GM21423 (cell line): Measurements from ENCODE around the gene TDRKH.
"Not testable (repeated sequence)": the region's sequence is repeated elsewhere in the genome, so short reads cannot be mapped to it uniquely, and the experiment has no call there.

Source experiments
- ATAC-seq: cut with Tn5 transposase; IDR thresholded peaks from one replicate; pipeline ENCODE4 v1.9.1; 2021; ENCODE audit warnings: mild to moderate bottlenecking, moderate library complexity; ENCODE audit not compliant: unreplicated experiment

TDRKH gene

DNA sequence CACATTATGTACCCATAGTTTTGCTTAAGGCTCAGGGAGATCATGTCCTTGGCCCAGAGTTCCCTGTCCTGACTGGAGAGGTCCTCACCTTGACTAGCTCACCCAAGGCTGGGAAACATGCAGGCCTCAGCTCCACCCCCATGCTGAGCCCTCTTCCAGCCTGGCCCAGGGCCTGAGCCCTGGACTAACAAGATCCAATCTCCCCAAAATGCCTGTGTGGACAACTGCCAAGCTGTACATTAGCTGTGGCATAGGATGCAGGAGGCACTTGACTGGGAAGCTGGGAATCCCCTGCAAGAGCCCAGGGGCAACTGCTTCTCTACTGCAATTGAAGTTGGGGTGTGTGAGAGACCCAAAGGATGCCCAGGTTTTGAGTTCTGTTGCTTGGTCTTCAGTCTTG is 12.9 kb upstream of the TDRKH start:
- ATAC-seq = no peak

DNA sequence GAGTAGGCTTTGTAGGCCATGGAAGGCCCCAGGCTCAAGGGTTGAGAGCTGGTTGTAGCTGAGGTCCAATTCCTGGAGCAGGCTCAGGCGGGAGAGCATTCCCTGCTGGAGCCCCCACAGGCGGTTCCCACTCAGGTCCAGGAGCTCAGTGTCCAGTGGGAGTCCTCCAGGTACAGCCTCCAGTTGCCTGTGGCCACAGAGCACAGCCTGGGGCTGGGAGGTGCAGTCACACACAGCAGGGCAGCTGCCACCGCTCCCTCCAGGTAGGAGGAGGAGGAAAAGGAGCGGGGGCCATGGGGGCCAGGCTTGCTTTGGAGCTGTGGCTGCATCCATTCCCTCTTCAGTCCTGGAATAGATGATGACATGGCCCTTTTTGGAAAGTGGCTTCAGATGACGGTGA is 12.1 kb upstream of the TDRKH start:
- no peak for ATAC-seq

DNA sequence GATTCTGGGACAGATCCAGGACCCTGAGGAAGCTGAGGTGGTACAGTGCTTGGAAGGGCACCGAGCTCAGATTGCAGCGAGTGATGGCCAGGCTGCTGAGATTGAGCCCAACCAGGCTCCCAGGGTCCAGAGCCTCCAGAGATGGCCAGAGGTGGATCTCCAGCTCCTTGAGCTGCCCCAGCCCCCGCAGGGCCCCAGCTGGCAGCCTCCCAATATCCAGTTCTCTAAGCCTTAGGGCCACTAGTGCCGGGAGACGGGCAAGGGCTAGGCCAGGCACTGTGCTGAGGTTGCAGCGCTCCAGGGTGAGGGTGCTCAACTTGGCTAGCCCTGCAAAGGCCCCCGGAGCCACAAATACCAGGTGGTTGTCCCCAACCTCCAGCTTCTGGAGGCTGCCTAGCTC is 11.5 kb upstream of the TDRKH start:
- no peak for ATAC-seq

DNA sequence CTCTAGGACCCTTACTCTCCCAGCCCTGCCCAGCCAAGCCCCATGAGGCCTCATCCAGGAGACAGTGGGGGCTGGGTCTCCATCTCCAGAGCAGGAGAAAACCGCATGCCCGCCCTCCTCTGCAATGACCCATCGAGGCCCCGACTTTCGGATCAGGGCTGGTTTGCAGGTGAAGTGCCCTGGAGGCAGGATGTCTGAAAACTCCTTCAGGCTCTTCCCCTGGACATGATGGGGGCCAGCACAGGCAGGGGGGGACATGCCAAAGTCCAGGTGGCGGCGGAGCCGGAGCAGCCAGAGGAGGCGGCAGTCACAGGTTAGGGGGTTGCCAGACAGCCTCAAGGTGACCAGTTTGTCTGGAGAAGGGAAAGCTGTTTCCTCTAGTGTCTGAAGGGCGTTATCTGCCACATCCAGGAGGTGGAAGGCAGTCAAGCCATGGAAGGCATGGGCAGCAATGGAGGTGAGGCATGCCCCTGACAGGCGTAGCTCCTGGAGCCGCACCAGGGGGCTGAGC is 11.1 kb upstream of the TDRKH start:
- no peak for ATAC-seq

DNA sequence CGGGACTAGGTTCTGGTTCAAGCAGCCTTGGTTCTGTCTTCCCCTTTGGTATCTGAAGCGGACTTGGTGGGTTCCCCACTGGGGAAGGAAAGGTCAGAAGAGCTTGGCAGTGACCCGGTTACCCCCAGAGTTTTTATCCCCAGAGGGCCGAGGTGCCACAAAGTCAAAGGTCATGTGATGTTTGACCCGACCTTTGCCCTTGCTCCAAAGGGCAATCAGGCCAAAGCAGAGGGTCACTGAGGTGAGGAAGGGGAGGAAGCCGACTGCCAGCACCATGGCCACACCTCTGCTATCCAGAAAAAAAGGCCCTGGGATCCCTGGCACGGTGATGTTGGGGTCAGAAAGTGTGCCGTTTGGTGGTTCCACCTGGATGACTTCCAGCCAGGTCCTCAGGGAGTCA is 10.5 kb upstream of the TDRKH start:
- ATAC-seq = no peak

DNA sequence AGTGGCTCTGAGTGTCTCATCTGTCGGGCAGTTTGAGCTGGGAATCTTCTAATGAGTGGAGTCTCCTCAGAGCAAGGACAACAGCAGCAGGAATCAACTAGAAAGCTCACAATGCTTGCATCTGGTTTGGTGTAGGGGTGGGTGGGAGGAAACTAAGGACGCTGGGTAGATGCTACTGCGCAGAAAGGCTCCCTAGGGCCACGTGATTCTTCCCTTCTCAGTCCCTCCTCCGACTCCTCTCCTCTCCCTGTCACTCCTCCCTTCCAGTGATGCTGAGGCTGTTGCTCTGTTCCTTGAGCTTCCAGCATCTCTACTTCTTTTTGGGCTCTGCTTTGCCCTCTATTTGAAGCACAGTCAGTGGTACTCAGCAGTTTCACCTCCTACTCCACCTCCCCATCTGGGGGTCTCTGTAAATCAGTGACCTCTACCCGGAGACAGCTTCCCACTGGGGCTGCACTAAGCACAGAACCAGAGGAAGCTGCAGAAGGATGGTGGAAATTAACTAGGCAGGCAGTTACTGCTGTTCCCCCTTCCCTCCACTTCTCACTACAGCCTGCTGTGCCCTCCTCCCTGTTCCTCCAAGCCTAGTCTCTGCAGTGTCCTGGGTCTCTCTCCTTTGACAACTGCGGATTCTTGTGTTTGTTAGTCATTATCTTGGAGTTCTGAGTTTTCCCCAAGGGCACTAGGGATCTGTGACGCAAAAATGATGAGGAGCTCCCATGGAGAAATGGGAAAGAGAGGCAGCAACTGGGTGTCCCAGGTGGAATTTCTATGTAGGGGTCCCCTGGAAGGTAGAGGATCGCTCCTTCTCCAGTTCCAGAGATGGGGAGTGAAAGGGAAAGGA is 9.1 kb upstream of the TDRKH start:
- ATAC-seq = no peak

DNA sequence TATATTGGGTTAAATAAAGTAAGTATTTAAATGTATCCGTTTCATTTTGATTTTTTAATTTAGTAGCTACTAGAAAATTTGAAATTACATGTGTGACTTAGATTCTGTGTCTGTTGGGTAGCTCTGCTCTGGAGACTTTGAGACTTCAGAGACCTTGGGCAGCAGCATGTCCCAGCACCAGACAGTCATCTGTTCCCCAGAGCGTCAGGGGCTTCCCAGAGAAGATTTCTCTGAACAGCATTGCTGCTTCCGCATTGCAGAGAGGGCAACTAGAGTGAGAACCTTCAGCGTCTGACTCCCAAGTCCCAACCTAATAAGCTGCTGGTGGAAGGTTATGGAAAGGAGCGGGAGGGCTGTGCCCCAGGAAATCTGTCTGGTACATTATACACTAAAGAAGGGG is 8.3 kb upstream of the TDRKH start:
- no peak for ATAC-seq

DNA sequence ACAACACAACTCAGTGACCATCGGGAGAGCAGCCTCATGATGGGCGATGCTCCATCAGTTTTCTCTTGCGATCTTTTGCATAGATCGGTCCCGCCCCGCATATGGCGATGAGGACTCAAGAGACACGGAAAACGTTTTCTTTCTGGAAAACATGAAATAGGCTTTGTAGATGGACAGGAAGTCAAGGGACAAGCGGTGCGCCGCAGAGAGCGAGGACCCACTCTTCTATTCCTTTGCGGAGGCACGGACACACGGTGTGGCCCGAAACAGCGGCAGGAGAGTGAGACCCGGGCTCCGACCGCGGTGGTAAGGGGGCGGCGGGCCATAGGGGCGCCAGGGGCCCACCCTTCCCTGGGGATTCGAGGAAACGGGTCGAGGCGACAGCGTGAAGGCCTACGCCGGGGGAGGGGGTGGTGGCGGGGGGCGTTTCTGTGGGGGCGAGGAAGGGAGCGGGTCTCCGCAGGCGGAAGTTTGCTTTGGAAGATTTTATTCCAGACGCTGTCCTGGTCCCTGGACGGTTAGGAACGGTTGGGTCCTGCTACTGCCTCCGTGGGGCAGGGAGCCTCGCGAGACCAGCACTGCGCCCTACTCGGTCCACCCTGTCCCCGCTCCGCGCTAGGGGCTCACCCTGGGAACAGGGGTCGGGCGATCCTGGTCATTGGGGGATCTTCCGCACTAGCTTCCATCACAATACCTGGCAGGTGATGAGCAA is 796 bp upstream of the TDRKH start:
- no peak for ATAC-seq

DNA sequence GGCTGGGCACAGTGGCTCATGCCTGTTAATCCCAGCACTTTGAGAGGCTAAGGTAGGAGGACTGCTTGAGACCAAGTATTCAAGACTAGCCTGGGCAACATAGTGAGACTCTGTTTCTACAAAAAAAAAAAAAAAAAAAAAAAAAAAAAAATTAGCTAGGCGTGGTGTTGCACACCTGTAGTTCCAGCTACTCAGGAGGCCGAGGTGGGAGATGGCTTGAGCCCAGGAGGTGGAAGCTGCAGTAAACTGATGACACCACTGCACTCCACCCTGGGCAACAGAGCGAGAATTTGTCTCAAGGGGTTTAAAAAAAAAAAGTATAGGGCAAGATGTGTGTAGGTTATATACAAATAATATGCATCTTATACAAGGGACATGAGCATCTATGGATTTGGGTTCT is 2.6 kb downstream of the TDRKH start:
- no peak for ATAC-seq

DNA sequence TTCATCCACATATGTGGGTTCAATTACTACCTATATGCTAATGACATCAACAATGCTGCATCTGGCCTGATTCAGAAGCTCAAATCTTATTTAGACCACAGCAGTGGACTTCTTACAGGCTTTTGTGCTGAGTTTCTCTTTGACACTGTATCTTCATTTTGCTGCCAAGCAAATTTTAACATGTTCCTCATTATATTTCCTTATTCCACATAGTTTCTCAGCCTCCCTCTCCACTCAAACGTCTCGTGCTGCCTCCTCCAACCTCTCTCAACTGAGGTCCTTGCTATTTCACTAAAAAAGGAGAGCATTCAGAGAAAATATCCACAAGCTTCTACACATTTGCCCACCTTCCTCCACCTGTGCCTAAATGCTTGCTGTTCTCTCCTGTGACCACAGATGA is 6.5 kb downstream of the TDRKH start:
- no peak for ATAC-seq

DNA sequence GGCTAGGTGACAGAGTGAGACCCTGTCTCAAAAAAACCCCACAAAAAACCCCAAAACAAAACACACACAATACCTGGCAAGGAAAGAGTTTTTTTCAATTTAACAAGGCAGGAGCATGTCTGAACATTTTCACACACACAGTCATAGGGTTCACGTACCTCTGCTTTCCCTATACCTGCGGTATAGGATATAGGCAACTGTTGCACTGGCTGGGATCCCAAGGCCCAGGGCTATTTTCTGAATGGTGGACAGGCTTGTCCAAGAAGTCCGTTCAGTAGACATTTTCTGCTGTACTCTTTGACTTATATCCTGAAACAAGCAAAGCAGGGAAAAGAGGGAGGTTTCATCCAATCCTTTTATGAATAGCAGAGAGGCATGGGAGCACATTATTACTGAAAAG is 7.6 kb downstream of the TDRKH start:
- ATAC-seq = no peak

DNA sequence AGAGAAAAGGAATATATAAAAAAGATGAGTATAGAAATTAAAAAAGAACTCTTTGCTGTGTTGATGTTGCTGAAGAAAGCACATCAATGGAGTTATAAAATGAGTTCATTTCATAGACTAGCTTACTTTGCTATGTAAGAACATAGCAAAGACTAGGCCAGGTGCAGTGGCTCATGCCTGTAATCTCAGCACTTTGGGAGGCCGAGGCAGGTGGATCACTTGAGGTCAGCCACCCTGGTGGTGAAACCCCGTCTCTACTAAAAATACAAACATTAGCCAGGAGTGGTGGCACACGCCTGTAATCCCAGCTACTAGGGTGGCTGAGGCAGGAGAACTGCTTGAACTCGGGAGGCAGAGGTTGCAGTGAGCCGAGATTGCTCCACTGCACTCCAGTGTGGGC is 8.3 kb downstream of the TDRKH start:
- ATAC-seq = not testable (repeated sequence)

DNA sequence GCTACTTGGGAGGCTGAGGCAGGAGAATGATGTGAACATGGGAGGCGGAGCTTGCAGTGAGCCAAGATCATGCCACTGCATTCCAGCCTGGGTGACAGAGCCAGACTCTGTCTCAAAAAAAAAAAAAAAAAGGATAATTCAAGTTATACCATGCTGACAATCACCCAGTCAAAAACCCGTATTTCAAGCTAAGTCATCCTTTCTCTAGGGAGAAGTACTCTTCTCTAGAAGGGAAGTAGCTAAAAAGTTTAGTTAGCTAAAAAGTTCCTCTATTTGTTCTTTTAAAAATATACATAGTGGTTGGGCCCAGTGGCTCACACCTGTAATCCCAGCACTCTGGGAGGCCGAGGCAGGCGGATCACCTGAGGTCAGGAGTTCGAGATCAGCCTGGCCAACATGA is 9.6 kb downstream of the TDRKH start:
- not testable (repeated sequence) for ATAC-seq

DNA sequence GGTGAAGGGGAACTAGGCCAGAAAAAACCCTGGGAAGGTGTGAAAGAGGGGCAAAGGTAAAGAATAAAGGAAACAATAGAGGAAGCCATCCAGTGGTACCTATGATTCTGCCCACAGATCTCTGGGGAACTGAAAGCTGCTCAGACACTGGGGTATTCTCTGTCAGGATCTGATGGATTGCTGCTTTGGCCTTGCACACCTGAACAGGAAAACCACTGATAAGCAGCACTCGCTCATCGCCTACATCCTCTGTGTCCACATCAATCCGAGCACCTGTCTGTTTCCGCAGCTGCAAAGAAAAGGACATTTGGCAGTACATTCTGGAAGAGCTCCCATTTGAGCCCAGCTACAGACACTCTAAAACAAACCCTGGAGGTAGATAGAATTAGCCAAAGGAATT is 10.4 kb downstream of the TDRKH start:
- no peak for ATAC-seq

DNA sequence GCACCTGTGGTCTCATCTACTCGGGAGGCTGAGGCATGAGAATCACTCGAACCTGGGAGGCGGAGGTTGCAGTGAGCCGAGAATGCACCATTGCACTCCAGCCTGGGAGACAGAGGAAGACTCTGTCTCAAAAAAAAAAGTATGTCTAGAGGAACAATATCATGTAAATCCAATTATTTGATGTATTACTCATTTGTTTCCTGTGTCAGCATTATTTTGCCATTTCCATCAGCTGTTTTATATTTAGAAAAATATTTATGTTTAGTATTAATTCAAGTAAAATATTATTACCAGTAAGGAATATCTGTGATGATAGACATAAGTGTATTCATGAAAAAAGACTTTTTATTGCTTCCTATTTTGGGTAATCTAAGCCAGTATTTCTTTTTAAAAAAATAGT is 13.0 kb downstream of the TDRKH start:
- ATAC-seq = no peak

DNA sequence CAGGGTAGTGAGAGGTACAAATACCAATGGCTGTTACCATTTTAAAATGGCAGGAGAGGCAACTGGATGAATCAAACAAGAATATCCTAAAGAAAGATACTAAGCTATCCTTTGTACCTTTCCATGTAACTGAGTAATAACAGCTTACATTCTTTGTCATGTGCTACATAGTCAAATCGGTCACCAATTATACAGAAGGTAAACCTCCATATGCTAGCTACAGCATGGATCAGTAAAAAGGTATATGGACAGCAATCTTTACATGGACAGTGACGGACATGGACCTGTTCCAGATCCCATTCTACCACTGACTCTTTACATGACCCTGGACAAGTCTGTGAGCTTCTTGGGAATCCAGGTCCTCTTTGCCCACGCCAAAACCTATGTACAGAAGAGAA is 13.6 kb downstream of the TDRKH start:
- ATAC-seq = no peak

DNA sequence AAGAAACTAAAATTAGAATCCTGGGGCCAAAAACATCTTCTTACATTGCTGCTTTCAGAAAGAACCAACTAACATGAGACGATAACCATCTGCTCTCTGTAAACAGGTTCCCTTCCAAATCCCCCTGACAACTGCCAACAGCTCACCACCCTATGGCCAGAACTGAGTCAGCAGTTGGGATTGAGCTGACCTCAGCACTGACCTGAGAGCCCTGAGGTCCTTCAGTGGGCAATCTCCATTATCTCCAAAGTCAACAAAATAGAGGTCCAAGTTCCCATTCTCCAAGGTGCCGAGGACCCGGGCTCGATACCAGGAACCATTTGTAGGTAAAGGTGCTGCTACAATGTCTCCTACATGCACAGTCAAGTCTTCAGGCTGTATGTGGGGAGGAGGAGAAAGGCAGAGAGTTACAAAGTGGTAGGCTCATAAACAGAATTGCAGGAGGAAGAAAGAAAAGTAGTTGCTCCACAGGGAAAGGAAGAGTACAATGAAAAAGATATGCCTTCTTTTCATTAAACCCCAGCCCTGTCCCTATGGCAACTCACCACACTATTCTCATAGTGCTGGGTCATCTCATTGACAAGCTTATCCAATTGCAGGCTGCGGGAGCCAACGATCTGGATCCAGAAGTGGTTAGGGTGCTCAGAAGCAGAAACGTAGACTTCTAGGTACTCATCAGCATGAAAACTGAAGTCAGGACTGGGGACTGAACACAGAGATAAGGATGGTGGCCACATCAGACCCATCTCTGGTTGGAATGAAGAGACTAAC is 14.2 kb downstream of the TDRKH start:
- no peak for ATAC-seq

DNA sequence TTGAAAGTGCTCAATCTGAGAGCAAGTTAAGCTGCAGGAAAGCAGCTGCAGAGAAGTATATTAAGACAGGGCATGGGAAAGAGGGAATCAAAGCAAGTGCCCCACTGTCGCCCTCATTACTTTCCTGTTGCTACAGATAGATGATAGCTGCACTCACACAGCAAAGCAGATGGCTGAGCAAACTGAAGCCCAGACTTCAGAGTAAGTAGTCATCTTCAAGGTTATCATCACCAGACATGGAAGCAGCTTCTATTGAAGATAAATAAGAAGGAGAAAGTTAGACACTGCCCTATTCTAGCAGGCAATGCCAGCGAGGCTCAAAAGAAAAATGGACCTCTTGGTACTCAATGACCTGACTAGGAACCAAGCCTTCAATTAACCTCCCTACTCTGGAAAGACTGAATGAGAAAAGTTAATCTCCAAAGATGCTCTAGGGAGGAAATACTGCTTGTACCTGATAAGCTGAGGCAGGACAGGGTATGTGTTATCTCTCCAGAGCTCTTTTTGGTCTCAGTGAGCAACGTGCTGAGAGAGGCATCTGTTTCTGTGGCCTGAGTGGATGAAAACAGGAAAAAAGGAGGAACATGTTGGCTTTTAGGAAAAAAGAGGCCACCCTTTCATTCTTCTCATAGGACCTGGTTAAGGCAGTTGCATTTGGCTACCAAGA is 15.9 kb downstream of the TDRKH start:
- no peak for ATAC-seq

DNA sequence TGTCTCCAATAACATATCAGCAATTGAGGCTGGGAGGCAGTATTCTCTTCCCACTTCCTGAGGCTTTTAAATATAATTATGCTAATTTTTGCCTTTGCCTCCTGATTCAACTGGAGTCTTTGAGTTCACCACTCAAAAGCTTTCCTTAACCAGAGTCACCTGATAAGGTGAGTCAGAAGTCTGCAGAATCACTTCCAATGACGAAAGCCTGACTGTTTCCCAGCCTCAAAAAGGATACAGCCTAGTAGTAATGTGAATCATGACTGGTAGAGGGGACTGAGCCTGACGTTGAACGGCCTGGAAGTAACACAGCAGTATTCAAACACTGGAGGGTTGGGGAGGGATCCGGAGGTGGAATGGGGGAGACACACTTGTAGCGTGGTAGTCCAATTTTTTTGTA is 16.6 kb downstream of the TDRKH start:
- no peak for ATAC-seq

DNA sequence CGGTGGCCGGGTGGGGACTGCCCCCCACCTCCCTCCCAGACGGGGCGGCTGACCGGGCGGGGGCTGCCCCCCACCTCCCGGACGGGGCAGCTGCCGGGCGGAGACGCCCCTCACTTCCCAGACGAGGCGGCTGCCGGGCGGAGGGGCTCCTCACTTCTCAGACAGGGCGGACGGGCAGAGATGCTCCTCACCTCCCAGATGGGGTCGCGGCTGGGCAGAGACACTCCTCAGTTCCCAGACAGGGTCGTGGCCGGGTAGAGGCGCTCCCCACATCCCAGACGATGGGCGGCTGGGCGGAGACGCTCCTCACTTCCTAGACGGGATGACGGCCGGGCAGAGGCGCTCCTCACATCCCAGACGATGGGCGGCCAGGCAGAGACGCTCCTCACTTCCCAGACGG is 21.0 kb downstream of the TDRKH start:
- not testable (repeated sequence) for ATAC-seq
